DOHH2 (cell line): ENCODE results near the gene STN1.

Experiments used
- H3F3A ChIP-seq: fragments of 200-600 bp; sonication (generic), shearing (Covaris generic); 2 replicates; pipeline ENCODE4 v1.6.0; 2016; ENCODE audit warnings: antibody characterized with exemption, mild to moderate bottlenecking; ENCODE audit not compliant: control insufficient read depth, insufficient read depth
- H3K27ac ChIP-seq: fragments of 200-600 bp; sonication (generic); 2 replicates; pipeline ENCODE4 v1.5.1; 2014; ENCODE audit warnings: low read depth, mild to moderate bottlenecking, low read length, moderate library complexity
- H3K27me3 ChIP-seq: fragments of 200-600 bp; sonication (generic); 2 replicates; pipeline ENCODE4 v1.6.1; 2014; ENCODE audit warnings: mild to moderate bottlenecking, low read length, mixed read lengths; ENCODE audit not compliant: control insufficient read depth
- H3K36me3 ChIP-seq: fragments of 200-600 bp; sonication (generic); 2 replicates; pipeline ENCODE4 v1.6.1; 2014; ENCODE audit warnings: mild to moderate bottlenecking, low read length, moderate library complexity, mixed read lengths; ENCODE audit not compliant: control insufficient read depth
- H3K4me1 ChIP-seq: fragments of 200-600 bp; sonication (generic); 2 replicates; pipeline ENCODE4 v1.6.1; 2014; ENCODE audit warnings: mild to moderate bottlenecking, low read length, mixed read lengths; ENCODE audit not compliant: control insufficient read depth
- H3K4me2 ChIP-seq: fragments of 200-600 bp; sonication (generic); 2 replicates; pipeline ENCODE4 v1.6.0; 2014; ENCODE audit warnings: mild to moderate bottlenecking, low read length, moderate library complexity
- H3K4me3 ChIP-seq: fragments of 200-600 bp; sonication (generic); 2 replicates; pipeline ENCODE4 v1.5.1; 2014; ENCODE audit warnings: mild to moderate bottlenecking, low read length, mixed read lengths
- H3K79me2 ChIP-seq: fragments of 200-600 bp; sonication (generic); 2 replicates; pipeline ENCODE4 v1.6.1; 2014; ENCODE audit warnings: mild to moderate bottlenecking, low read length, mixed read lengths; ENCODE audit not compliant: control insufficient read depth
- H3K9me2 ChIP-seq: fragments of 200-600 bp; sonication (generic); replicated peaks from 2 replicates; pipeline ENCODE4 v1.6.1; 2014; ENCODE audit warnings: mild to moderate bottlenecking, low read length, mixed read lengths; ENCODE audit not compliant: control insufficient read depth
- H3K9me3 ChIP-seq: fragments of 200-600 bp; sonication (generic); 2 replicates; pipeline ENCODE4 v1.6.1; 2014; ENCODE audit warnings: antibody characterized with exemption, low read length, mixed read lengths; ENCODE audit not compliant: control insufficient read depth, insufficient read depth
- H4K20me1 ChIP-seq: fragments of 200-600 bp; sonication (generic); 2 replicates; pipeline ENCODE4 v1.6.0; 2014; ENCODE audit warnings: low read depth, mild to moderate bottlenecking, antibody characterized with exemption, low read length, moderate library complexity; ENCODE audit not compliant: control insufficient read depth, insufficient read depth
- CTCF ChIP-seq: fragments of 200-600 bp; sonication (generic); IDR thresholded peaks from one replicate; pipeline ENCODE4 v1.5.1; 2014; ENCODE audit warnings: antibody characterized with exemption, mild to moderate bottlenecking, low read depth, low read length; ENCODE audit not compliant: poor library complexity, severe bottlenecking
- EZH2phosphoT487 ChIP-seq: fragments of 200-600 bp; sonication (generic); IDR thresholded peaks from 2 replicates; pipeline ENCODE4 v1.6.1; 2017; ENCODE audit warnings: borderline replicate concordance, mild to moderate bottlenecking, antibody characterized with exemption, low read length, moderate library complexity, mixed read lengths

STN1 gene

GRCh38 chr10:103855852-103856796 is 61.9 kb downstream of the STN1 start:
- H3K4me3 ChIP-seq, result no peak overlapping the region
- H3F3A ChIP-seq, result no peaks in the 10 kb centered on the region
- peaks cover 23% of the 10 kb centered on the region for H3K27me3 ChIP-seq

GRCh38 chr10:103855424-103855823 is 62.6 kb downstream of the STN1 start, which contains the start of gene SH3PXD2A:
SH3PXD2A (minus strand) TSS chr10:103855576; CDS start chr10:103855266, 310 bp downstream.
- Histone ChIP-seq H3K4me2 (no peak within 1 kb of the TSS), H4K20me1 (no peaks in the 10 kb centered on the region), H3K79me2 (no peaks in the 10 kb centered on the region), H3K27ac (no peak within 1 kb of the TSS), H3K4me1 (no peaks in the 10 kb centered on the region), H3K36me3 (no peaks in the 10 kb centered on the region), H3K9me3 (no peaks in the 10 kb centered on the region), H3F3A (no peaks in the 10 kb centered on the region), H3K27me3 (peaks cover 20% of the 10 kb centered on the region), H3K9me2 (no peaks in the 10 kb centered on the region), H3K4me3 (no peak within 1 kb of the TSS)
- TF ChIP-seq CTCF, result no peak
- no peak for TF ChIP-seq EZH2phosphoT487

More at GRCh38 chr10:103855852-103856796, 61.9 kb downstream of the STN1 start:
- H3K9me3 ChIP-seq, result no peaks in the 10 kb centered on the region
- H3K4me2 ChIP-seq, result no peak overlapping the region
- H3K27ac ChIP-seq, result no peak overlapping the region
- no peaks in the 10 kb centered on the region for H3K9me2 ChIP-seq
- no peaks in the 10 kb centered on the region for H3K36me3 ChIP-seq
- TF ChIP-seq CTCF, result no peak
- no peaks in the 10 kb centered on the region for H4K20me1 ChIP-seq
- H3K4me1 ChIP-seq, result no peaks in the 10 kb centered on the region
- H3K79me2 ChIP-seq, result no peaks in the 10 kb centered on the region

- Histone ChIP-seq H3K79me2 (no peaks in the 10 kb centered on the region), H3K4me2 (no peak overlapping the region)
These were observed 63.1 kb downstream of the STN1 start for GRCh38 chr10:103854686-103855391.

More at GRCh38 chr10:103854686-103855391, 63.1 kb downstream of the STN1 start:
- Histone ChIP-seq H3K27ac (no peak overlapping the region), H3K4me3 (no peak overlapping the region), H3K4me1 (no peaks in the 10 kb centered on the region), H4K20me1 (no peaks in the 10 kb centered on the region), H3K36me3 (no peaks in the 10 kb centered on the region), H3F3A (no peaks in the 10 kb centered on the region), H3K9me3 (no peaks in the 10 kb centered on the region), H3K27me3 (peaks cover 17% of the 10 kb centered on the region), H3K9me2 (no peaks in the 10 kb centered on the region)
- no peak for TF ChIP-seq CTCF
- TF ChIP-seq EZH2phosphoT487, result no peak
